Vagina (tissue), 2 donors: ENCODE data around the gene OSBPL1A.

Source experiments
- POLR2A ChIP-seq, 2 donors: fragments of 450-650 bp; IDR thresholded peaks; one replicate each; pipeline ENCODE4 v1.6.1; 2017; ENCODE audit warnings: antibody characterized with exemption in 2 of 2, mild to moderate bottlenecking in 2 of 2, moderate library complexity in 2 of 2
- POLR2AphosphoS5 ChIP-seq, 2 donors: sonication (generic); formaldehyde crosslinking; IDR thresholded peaks; one replicate each; pipeline ENCODE4 v1.9.0; 2017; ENCODE audit warnings: antibody characterized with exemption in 2 of 2, mild to moderate bottlenecking in 2 of 2, low read depth in 1 of 2; ENCODE audit not compliant: insufficient read depth in 1 of 2
- TF ChIP-seq, protein P1 (sequence below), 3 experiments: fragments of 450-650 bp in 2 of 3; fragments of 200-600 bp in 1 of 3; sonication (generic) in 1 of 3; IDR thresholded peaks; one replicate each; pipeline ENCODE4 v1.5.1; 2017 to 2019; ENCODE audit warnings: antibody characterized with exemption in 3 of 3, mild to moderate bottlenecking in 2 of 3, moderate library complexity in 2 of 3

- no peak for TF ChIP-seq POLR2A (IDR thresholded peaks at IDR 0.05)
- TF ChIP-seq, protein P1, sequence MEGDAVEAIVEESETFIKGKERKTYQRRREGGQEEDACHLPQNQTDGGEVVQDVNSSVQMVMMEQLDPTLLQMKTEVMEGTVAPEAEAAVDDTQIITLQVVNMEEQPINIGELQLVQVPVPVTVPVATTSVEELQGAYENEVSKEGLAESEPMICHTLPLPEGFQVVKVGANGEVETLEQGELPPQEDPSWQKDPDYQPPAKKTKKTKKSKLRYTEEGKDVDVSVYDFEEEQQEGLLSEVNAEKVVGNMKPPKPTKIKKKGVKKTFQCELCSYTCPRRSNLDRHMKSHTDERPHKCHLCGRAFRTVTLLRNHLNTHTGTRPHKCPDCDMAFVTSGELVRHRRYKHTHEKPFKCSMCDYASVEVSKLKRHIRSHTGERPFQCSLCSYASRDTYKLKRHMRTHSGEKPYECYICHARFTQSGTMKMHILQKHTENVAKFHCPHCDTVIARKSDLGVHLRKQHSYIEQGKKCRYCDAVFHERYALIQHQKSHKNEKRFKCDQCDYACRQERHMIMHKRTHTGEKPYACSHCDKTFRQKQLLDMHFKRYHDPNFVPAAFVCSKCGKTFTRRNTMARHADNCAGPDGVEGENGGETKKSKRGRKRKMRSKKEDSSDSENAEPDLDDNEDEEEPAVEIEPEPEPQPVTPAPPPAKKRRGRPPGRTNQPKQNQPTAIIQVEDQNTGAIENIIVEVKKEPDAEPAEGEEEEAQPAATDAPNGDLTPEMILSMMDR (IDR thresholded peaks at IDR 0.05): no peak
- no peak for TF ChIP-seq POLR2AphosphoS5 (IDR thresholded peaks at IDR 0.05; ENCODE audit: insufficient read depth in 1 of 2, low read depth in 1 of 2)
These were observed 227.3 kb downstream of the OSBPL1A start for GRCh38 chr18:24170360-24170759.
